ENCODE results near the gene CS.
"Not testable (repeated sequence)": the region's sequence is repeated elsewhere in the genome, so short reads cannot be mapped to it uniquely, and the experiment has no call there.

CS gene

DNA sequence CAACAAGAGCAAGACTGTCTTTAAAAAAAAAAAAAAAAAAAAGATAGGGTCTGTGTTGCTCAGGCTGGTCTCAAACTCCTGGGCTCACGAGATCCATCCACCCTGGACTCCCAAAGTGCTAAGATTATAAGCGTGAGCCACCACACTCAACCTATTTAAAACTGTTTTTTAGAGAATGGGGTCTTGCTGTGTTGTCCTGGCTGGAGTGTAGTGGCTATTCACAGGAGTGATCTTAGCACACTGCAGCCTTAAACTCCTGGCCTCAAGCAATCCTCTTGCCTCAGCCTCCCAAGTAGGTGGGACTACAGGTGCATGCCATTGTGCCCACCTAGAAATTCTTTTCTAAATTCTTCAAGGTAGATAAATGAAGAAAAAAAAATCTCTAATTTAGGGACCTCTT is 25.8 kb downstream of the CS start:
- no peak for DNase-seq

DNA sequence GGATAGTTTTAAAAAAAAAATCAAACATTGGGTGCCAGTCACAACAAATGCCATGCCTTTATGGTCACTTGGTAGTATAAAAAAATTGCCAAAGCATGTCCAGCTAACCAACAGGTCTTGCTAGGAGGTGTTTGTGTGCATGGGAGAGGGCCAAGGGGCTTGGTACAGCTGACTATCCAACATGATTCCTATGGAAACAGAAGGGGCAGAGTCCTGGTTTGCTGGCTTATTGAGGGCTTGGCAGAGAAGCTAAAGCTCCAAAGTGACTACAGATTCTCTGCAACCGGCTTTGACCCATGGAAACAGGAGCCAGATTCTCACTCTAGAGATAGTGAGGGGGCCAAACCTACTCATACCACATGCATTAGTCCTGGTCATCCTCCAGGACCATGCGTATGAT is 27.7 kb downstream of the CS start:
- DNase-seq = not testable (repeated sequence)

- peak; percentile 30 for DNase-seq
These were observed 29.1 kb downstream of the CS start for GRCh38 chr12:56271031-56271430.

DNA sequence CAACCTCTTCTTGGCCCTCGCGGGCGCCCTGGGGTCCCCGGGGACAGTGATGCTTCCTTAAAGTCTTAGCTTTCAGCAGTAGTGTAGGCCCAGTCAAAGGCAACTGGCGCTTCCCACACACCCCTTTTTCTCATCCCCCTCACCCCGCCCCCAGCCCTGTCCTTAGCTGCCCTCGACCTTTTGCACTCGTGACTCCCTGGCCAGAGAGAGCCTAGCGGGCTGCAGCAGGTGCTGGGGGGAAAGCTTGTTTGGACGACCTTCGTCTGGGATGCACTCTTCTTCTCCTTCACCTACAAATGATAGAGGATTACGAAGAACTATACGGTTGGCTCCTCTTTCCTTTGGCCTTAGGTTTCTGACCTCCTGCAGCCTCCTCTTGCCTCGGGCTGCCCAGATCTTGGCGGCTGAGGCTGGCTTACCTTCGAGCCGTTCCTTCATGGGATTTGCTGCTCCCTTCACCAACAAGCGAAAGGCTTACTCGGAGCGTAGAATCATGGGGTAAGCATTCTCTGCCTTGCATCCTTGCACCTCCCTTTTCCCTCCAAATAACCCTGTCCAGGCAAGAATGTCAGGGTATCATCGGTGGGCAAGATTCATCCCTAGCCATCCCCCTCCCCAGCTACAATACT is 32.6 kb downstream of the CS start:
- DNase-seq = no peak

DNA sequence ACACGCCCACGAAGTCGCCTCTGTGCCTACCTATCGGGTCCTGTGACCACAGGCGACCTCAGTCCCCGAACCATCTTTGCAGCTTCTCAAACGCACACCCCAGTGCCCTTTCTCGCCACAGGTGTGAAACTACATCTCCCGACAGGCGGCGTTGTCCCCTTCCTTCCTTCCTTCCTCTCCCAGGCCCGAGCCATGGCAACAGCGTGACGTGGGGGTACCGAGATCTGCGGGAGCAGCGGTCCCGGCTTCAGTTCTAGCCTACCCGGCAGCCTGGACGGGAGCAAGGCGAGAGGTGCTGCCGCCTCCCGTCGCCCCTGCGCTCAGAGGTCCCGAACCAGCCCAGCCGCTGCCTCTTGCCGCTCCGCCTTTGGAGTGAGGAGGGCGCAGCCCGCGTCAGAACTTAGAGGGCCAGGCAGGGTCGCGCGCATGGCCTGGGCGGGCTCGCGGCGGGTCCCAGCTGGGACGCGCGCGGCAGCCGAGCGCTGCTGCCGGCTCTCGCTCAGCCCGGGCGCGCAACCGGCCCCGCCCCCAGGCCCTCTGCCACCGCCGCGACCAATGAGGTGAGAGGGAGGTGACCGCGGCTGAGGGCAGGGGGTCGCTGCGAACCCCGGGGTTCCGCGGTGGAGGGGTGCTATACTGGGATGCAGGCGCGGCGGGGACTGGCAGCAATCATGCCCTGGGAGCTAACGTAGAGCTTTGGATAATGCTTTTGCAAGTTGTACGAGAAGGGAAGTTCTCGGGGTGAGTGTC is 33.3 kb downstream of the CS start, which contains the start of gene COQ10A:
Gene COQ10A, plus strand, starts transcription at position 250 of the 750 bp plus-strand sequence. Its CDS starts 177 bp downstream, at position 427.
- DNase-seq = peak; percentile 85

- DNase-seq = not testable (repeated sequence)
These were observed 34.0 kb downstream of the CS start for GRCh38 chr12:56266068-56266692.

DNA sequence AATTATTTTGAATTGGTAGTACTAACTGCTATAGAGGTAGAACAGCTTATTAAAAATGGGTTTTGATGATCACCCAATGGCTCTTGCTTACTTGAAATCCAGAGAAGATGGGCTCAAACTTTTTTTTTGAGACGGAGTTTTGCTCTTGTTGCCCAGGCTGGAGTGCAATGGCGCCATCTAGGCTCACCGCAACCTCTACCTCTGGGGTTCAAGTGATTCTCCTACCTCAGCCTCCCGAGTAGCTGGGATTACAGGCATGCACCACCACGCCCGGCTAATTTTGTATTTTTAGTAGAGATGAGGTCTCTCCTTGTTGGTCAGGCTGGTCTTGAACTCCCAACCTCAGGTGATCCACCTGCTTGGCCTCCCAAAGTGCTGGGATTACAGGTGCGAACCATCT is 37.2 kb downstream of the CS start:
- DNase-seq = not testable (repeated sequence)

- peak; percentile 87 for DNase-seq
These were observed 38.5 kb downstream of the CS start for GRCh38 chr12:56261503-56262232.

- DNase-seq = no peak
These were observed 39.2 kb downstream of the CS start for GRCh38 chr12:56260921-56261320.

DNA sequence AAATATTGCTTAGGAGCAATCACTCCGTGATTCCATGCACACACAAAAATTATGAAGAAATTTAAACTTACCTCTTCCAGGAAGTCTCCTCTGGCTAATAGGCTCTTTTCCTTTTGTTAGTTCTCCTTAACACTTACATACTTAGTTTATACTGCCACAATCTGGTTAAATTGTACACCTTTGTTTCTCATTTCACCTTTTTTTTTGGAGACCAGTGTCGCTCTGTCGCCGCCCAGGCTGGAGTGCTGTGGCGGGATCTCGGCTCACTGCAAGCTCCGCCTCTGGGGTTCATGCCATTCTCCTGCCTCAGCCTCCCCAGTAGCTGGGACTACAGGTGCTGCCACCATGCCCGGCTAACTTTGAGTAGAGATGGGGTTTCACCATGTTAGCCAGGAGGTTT is 39.8 kb downstream of the CS start:
- DNase-seq = no peak

DNA sequence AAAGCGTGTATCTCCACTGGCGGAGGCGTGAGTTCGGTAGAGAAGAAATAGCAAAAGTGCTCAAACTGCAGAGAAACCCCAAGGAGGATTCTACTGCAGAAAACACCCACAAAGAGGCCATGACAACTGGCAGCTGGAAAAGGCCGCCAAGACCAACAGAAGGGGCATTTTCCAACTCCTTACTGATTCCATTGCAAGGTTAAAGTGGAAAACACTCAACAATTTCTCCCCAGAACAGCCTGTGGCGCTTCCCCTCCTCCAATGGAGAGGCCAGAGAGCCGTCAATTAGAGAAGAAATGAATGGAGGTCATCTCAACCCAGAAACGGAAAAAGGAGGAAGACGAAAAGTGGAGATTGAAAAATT is 41.3 kb downstream of the CS start:
- DNase-seq = no peak

- peak; percentile 80 for DNase-seq
These were observed 41.9 kb downstream of the CS start, which contains the start of gene ANKRD52 for GRCh38 chr12:56258068-56258819. Gene ANKRD52, minus strand, starts transcription at chr12:56258384. Its CDS starts 115 bp downstream, at chr12:56258269.

DNA sequence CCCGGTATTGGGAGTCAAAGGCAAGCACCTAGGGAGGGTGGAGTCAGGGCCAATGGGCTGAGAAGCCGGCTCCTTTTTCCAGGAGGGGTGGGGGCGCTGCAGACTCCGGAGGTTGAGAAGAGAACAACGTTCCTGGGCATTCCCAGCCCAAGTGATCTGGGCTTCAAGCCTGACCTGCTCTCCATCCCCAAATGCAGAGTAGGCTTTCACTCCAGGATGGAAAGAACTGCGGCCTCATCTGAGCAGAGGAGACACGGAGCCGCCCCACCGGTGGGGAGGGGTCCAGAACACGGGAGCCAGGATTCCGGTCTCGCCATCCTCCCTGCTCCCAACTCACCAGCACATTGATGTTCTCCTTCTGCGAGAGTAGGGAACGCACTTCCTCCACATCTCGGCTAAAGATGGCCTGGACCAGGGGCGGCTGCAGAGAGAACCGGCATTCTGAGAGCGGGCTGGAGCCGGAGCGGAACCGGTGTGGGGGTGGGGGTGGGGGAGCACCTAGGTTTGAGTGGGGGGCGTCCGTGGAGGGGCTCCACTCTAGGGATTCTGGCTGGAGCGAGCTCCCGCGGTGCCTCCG is 42.6 kb downstream of the CS start:
- DNase-seq = peak; percentile 21

DNA sequence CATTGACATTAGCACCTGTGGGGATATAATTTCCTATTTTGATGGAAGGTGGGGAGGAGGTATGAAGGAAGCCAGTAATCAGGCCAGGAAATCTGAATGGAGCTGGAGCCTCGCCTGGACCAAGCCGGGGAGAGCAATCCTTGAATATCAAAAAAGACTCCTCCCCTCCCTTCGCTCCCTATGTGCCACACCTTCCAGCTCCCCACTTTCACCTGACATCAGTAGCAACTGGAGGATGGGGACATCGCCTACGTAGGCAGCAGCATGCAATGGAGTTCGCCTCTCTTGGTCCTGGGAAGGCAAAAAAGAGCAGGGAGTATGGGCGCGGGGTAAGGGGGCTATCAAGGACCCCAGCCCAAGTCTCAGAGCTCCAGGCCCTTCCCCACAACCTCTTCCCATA is 43.1 kb downstream of the CS start:
- DNase-seq = no peak

- DNase-seq = peak; percentile 28
These were observed 43.7 kb downstream of the CS start for GRCh38 chr12:56256326-56256960.

DNA sequence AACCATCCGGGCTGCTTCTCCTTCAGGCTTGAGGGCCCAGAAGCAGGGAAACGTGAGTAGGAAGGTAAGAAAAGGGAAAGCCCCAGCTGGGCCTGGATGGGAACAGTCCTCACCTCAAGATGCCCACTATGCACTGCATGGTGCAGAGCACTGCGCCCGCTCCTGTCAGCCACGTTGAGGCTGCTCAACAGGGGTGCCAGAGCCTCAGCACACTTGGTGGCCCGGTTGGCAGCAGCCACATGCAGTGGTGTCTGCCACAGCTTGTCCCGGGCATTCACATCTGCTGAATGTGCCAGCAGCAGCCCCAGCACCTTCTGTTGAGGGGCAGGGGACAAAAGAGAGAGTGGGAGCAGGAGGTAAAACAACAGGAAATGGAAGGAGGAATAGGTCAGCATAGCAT is 44.5 kb downstream of the CS start:
- no peak for DNase-seq

DNA sequence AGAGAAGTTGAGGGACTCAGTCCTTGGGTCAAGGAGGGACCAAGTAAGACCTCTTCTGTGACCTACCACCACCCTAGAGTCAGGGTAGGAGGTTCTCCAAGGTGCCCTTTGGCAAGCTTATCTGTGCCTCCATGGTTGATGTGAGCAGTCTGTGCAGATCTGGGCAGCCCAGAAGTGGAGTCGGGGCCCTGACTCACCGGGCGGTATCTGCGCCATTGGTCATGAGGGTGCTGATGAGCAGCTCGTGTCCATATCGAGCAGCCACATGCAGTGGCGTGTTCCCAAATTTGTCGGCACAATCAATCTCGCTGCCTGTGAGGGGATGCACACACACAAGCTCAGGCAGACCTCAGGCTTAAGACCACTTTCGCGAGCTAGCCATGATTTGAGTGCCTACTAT is 47.0 kb downstream of the CS start:
- no peak for DNase-seq

DNA sequence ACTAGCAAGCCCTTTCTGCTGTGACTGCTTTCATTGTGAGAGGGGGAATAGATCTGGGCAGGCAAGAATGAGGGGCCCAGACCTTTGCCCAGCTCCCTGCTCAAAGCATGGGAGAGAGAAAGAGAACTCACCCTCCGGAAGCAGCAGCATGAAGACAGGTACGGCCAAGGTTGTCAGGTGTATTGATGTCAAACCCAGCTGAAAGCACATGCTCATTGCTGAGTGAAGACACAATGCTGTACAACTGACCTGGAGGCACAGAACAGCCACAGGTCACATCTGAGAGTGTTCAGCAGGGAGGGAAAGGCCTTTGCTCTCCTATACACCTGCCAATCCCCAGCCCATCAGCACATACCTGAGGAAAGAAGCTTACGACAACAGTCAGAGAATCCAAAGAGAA is 47.5 kb downstream of the CS start:
- no peak for DNase-seq

DNA sequence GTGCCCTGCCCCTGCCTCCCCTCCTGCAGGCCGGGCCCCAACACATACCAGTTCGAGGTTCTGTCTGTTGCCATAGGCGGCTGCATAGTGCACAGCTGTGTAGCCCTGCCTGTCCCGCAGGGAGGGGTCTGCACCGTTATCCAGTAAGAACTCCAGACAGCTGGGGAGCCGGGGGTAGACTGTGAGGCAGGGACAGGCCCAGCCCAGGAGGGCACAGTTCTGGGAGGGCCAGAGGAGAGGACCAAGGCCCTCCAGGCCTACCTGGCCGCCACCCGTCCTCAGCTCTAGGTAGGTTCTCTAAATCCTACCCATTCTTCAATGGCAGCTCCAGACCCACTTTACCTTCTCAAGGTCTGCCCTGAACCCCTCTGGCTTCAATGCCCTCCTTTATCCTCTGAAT is 51.4 kb downstream of the CS start:
- no peak for DNase-seq

DNA sequence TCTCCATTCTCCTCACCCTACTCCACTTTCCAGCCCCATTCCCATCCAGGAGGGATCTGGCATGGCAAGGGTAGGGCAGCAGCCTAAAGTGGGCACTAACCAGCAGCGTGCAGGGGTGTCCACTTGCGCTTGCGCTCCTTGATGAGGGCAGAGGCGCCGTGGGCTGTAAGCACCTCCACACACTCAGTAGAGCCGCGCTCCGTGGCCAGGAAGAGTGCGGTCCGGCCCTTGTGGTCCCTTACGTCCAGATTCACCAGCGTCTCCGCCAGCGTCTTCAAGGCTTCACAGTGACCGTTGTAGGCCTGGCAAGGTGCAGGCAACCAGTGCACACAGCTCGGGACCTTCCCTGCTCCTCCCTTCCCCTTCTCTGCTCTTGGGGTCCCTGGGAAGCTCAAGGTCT is 52.2 kb downstream of the CS start:
- no peak for DNase-seq

GRCh38 chr12:56244494-56244893 is 55.6 kb downstream of the CS start:
- no peak for DNase-seq

Measured in fibroblast of skin of abdomen (primary cell).